CD4-positive, alpha-beta memory T cell (primary cell): ENCODE data around the gene CHMP2B. TPM values are rescaled to one million over a fixed set of nuclear protein-coding genes. Genes with fewer than 3 reads are reported as not detected.

Experiments
- CTCF ChIA-PET: fragments of 350-600 bp; sonication (Branson Sonifier 250); formaldehyde crosslinking; loops from one replicate; lab custom pipeline; 2021; ENCODE audit warnings: inconsistent platforms; ENCODE audit not compliant: partially characterized antibody; lab: Charles Lee
- POLR2A ChIA-PET: fragments of 350-600 bp; sonication (Branson Sonifier 250); formaldehyde crosslinking; loops from one replicate; lab custom pipeline; 2021; ENCODE audit not compliant: partially characterized antibody; lab: Charles Lee
- DNase-seq, 5 donors: peaks; one replicate each; pipeline versions ENCODE4 v3.0.0 to v3.0.0-alpha.2; 2020 to 2022; ENCODE audit warnings: mixed read lengths in 1 of 5
- H3K27ac ChIP-seq: one replicate; pipeline ENCODE4 v1.7.0; 2013; ENCODE audit warnings: low read depth, low read length
- H3K27me3 ChIP-seq: 2 replicates; pipeline ENCODE4 v1.7.0; 2013; ENCODE audit warnings: mild to moderate bottlenecking, low read length, moderate library complexity; ENCODE audit not compliant: insufficient read depth
- H3K36me3 ChIP-seq: 2 replicates; pipeline ENCODE4 v1.7.0; 2013; ENCODE audit warnings: mild to moderate bottlenecking, low read length, moderate library complexity; ENCODE audit not compliant: insufficient read depth
- H3K4me1 ChIP-seq: 2 replicates; pipeline ENCODE4 v1.7.0; 2013; ENCODE audit warnings: mild to moderate bottlenecking, low read length, moderate library complexity; ENCODE audit not compliant: insufficient read depth
- H3K4me3 ChIP-seq, 2 donors: one replicate each; pipeline ENCODE4 v1.7.0; 2013; ENCODE audit warnings: low read length in 2 of 2, mild to moderate bottlenecking in 1 of 2
- H3K9me3 ChIP-seq, 2 donors: one replicate each; pipeline ENCODE4 v1.7.0; 2013; ENCODE audit warnings: low read length in 2 of 2, control low read depth in 1 of 2; ENCODE audit not compliant: control insufficient read depth in 1 of 2
- H3K27ac Mint-ChIP-seq, 7 donors: one replicate each; pipeline ENCODE4 v1.8.0; 2020 to 2021; ENCODE audit warnings: mixed read lengths in 7 of 7, mild to moderate bottlenecking in 6 of 7, inconsistent platforms in 3 of 7, moderate library complexity in 3 of 7
- H3K27me3 Mint-ChIP-seq, 2 donors: one replicate each; pipeline ENCODE4 v1.8.0; 2020 to 2021; ENCODE audit warnings: mixed read lengths in 2 of 2
- H3K36me3 Mint-ChIP-seq, 2 donors: one replicate each; pipeline ENCODE4 v1.8.0; 2020 to 2021; ENCODE audit warnings: mixed read lengths in 2 of 2, inconsistent platforms in 1 of 2, mild to moderate bottlenecking in 1 of 2
- H3K4me1 Mint-ChIP-seq, 4 donors: one replicate each; pipeline ENCODE4 v1.8.0; 2020 to 2021; ENCODE audit warnings: mixed read lengths in 4 of 4, mild to moderate bottlenecking in 1 of 4
- H3K4me3 Mint-ChIP-seq, 8 donors: one replicate each; pipeline ENCODE4 v1.8.0; 2020 to 2021; ENCODE audit warnings: mixed read lengths in 8 of 8, mild to moderate bottlenecking in 7 of 8, moderate library complexity in 6 of 8, inconsistent platforms in 3 of 8
- H3K9me3 Mint-ChIP-seq, 8 donors: one replicate each; pipeline ENCODE4 v1.8.0; 2020 to 2021; ENCODE audit warnings: mixed read lengths in 8 of 8, mild to moderate bottlenecking in 5 of 8, inconsistent platforms in 3 of 8, moderate library complexity in 1 of 8
- intact Hi-C: fragments of 100-400 bp; cut with micrococcal nuclease; formaldehyde crosslinking; loops from one replicate; pipeline ENCODE4 v1.15.1; 2023
- polyA plus RNA-seq, 2 donors: library from polyadenylated mRNA; unstranded; fragments of 300-500 nt; fragmentation: Illumina TruSeq; gene quantifications; one replicate each; pipeline ENCODE4 v1.2.3, GENCODE V29; 2021
- total RNA-seq, 2 experiments: library from RNA; stranded (reverse); gene quantifications; one replicate each; pipeline ENCODE4 v1.2.3, GENCODE V29; 2021

CHMP2B gene
- total and polyA plus RNA-seq, 4 experiments from 2014 or later, result 25.9 to 51.1 (median 39.0) TPM

- CTCF ChIA-PET, result interaction anchor here (1.5 to 1.6 kb wide), 2 partner anchors 32 to 123 kb away, joined by 5 to 6 read pairs; no protein-coding TSS in a partner anchor
- intact Hi-C loops, result loop anchor here (1.0 kb wide), 3 partner anchors 12 to 922 kb away; partner anchors contain the start of genes C3orf38, CGGBP1 and ZNF654
- Mint-ChIP-seq H3K9me3 (peaks cover 0 to 3% (median 0%) of the 10 kb centered on the region in 8 donors), H3K27me3 (peaks cover 2 to 5% of the 10 kb centered on the region in 2 donors), H3K27ac (peak overlapping the region; percentile 96 to 99 (median 98)), H3K36me3 (peaks cover 7 to 18% of the 10 kb centered on the region in 2 donors), H3K4me1 (peaks cover 36 to 61% (median 40%) of the 10 kb centered on the region in 4 donors), H3K4me3 (peak overlapping the region; percentile 97 to 99 (median 98))
- H3K27me3 ChIP-seq, result no peaks in the 10 kb centered on the region
- H3K9me3 ChIP-seq, result no peaks in the 10 kb centered on the region
- H3K36me3 ChIP-seq, result no peaks in the 10 kb centered on the region
- peak overlapping the region; percentile 86 for H3K27ac ChIP-seq
- POLR2A ChIA-PET, result interaction anchor here (1.5 to 2.2 kb wide), 2 partner anchors 831 to 922 kb away, joined by 15 to 16 read pairs; partner anchors contain the start of genes C3orf38, CGGBP1 and ZNF654
- peaks cover 35% of the 10 kb centered on the region for H3K4me1 ChIP-seq
- H3K4me3 ChIP-seq, result peak overlapping the region; percentile 71 to 92
- DNase-seq, result no peak
These were observed 681 bp downstream of the CHMP2B start for GRCh38 chr3:87227835-87228144.

GRCh38 chr3:87228316-87228715, 1.2 kb downstream of the CHMP2B start:
- intact Hi-C loops, result no loop called here
- peaks cover 7 to 18% of the 10 kb centered on the region in 2 donors for H3K36me3 Mint-ChIP-seq
- H3K4me1 Mint-ChIP-seq, result peaks cover 40 to 66% (median 45%) of the 10 kb centered on the region in 4 donors
- POLR2A ChIA-PET, result interaction anchor here (0.7 kb wide), 1 partner anchor 11 kb away, joined by 3 read pairs; no protein-coding TSS in a partner anchor
- H3K27me3 Mint-ChIP-seq, result peaks cover 0 to 1% of the 10 kb centered on the region in 2 donors
- Histone ChIP-seq H3K4me3 (peak overlapping the region in 1 of 2 donors; percentile 92), H3K27ac (no peak overlapping the region), H3K9me3 (no peaks in the 10 kb centered on the region), H3K36me3 (no peaks in the 10 kb centered on the region), H3K27me3 (no peaks in the 10 kb centered on the region), H3K4me1 (peaks cover 35% of the 10 kb centered on the region)
- H3K4me3 Mint-ChIP-seq, result peak overlapping the region; percentile 97 to 99 (median 98)
- H3K9me3 Mint-ChIP-seq, result no peaks in the 10 kb centered on the region
- H3K27ac Mint-ChIP-seq, result peak overlapping the region in 4 of 7 donors; percentile 2 to 99 (median 87)
- CTCF ChIA-PET, result interaction anchor here (1.5 to 1.6 kb wide), 2 partner anchors 31 to 123 kb away, joined by 5 to 6 read pairs; no protein-coding TSS in a partner anchor
- no peak for DNase-seq

GRCh38 chr3:87229113-87229512, 2.0 kb downstream of the CHMP2B start:
- no peak for DNase-seq
- H3K4me1 ChIP-seq, result peaks cover 35% of the 10 kb centered on the region
- peaks cover 7 to 18% of the 10 kb centered on the region in 2 donors for H3K36me3 Mint-ChIP-seq
- H3K4me1 Mint-ChIP-seq, result peaks cover 44 to 70% (median 51%) of the 10 kb centered on the region in 4 donors
- no peak overlapping the region for H3K27ac Mint-ChIP-seq
- CTCF ChIA-PET, result no interaction called here
- H3K4me3 Mint-ChIP-seq, result peak overlapping the region; percentile 51 to 99 (median 98)
- H3K27me3 ChIP-seq, result no peaks in the 10 kb centered on the region
- POLR2A ChIA-PET, result interaction anchor here (0.7 kb wide), 1 partner anchor 10 kb away, joined by 3 read pairs; no protein-coding TSS in a partner anchor
- H3K27me3 Mint-ChIP-seq, result peaks cover 0 to 1% of the 10 kb centered on the region in 2 donors
- intact Hi-C loops, result no loop called here
- no peaks in the 10 kb centered on the region for H3K9me3 ChIP-seq
- no peak overlapping the region for H3K4me3 ChIP-seq
- H3K36me3 ChIP-seq, result no peaks in the 10 kb centered on the region
- H3K27ac ChIP-seq, result no peak overlapping the region
- no peaks in the 10 kb centered on the region for H3K9me3 Mint-ChIP-seq

GRCh38 chr3:87233805-87234204, 6.7 kb downstream of the CHMP2B start:
- no peak for DNase-seq
- Histone ChIP-seq H3K9me3 (no peaks in the 10 kb centered on the region), H3K4me1 (peaks cover 15% of the 10 kb centered on the region), H3K27ac (no peak overlapping the region), H3K36me3 (no peaks in the 10 kb centered on the region), H3K27me3 (no peaks in the 10 kb centered on the region), H3K4me3 (no peak overlapping the region)
- Mint-ChIP-seq H3K27ac (no peak overlapping the region), H3K4me1 (peaks cover 43 to 62% (median 55%) of the 10 kb centered on the region in 4 donors), H3K27me3 (no peaks in the 10 kb centered on the region), H3K36me3 (peaks cover 3 to 15% of the 10 kb centered on the region in 2 donors), H3K9me3 (no peaks in the 10 kb centered on the region), H3K4me3 (no peak overlapping the region)
- CTCF ChIA-PET, result interaction anchor here (1.0 kb wide), 1 partner anchor 27 kb away, joined by 5 read pairs; no protein-coding TSS in a partner anchor
- POLR2A ChIA-PET, result no interaction called here
- intact Hi-C loops, result no loop called here

GRCh38 chr3:87236093-87236492, 9.0 kb downstream of the CHMP2B start:
- H3K4me3 Mint-ChIP-seq, result no peak overlapping the region
- CTCF ChIA-PET, result no interaction called here
- no peaks in the 10 kb centered on the region for H3K36me3 ChIP-seq
- intact Hi-C loops, result no loop called here
- H3K27ac Mint-ChIP-seq, result no peak overlapping the region
- no peaks in the 10 kb centered on the region for H3K9me3 Mint-ChIP-seq
- no peak overlapping the region for H3K4me3 ChIP-seq
- POLR2A ChIA-PET, result no interaction called here
- H3K27me3 ChIP-seq, result no peaks in the 10 kb centered on the region
- no peaks in the 10 kb centered on the region for H3K4me1 ChIP-seq
- H3K4me1 Mint-ChIP-seq, result peaks cover 34 to 56% (median 44%) of the 10 kb centered on the region in 4 donors
- peaks cover 9 to 19% of the 10 kb centered on the region in 2 donors for H3K36me3 Mint-ChIP-seq
- H3K9me3 ChIP-seq, result no peaks in the 10 kb centered on the region
- H3K27ac ChIP-seq, result no peak overlapping the region
- H3K27me3 Mint-ChIP-seq, result no peaks in the 10 kb centered on the region
- no peak for DNase-seq

- H3K27me3 ChIP-seq, result no peaks in the 10 kb centered on the region
- H3K4me3 ChIP-seq, result no peak overlapping the region
- POLR2A ChIA-PET, result no interaction called here
- intact Hi-C loops, result no loop called here
- H3K27ac Mint-ChIP-seq, result no peak overlapping the region
- H3K9me3 ChIP-seq, result no peaks in the 10 kb centered on the region
- no peaks in the 10 kb centered on the region for H3K9me3 Mint-ChIP-seq
- no peak overlapping the region for H3K27ac ChIP-seq
- no peaks in the 10 kb centered on the region for H3K27me3 Mint-ChIP-seq
- no peaks in the 10 kb centered on the region for H3K4me1 ChIP-seq
- peaks cover 8% of the 10 kb centered on the region for H3K36me3 ChIP-seq
- no peak for DNase-seq
- CTCF ChIA-PET, result interaction anchor here (4.3 kb wide), 1 partner anchor 13 kb away, joined by 34 read pairs; no protein-coding TSS in a partner anchor
- H3K4me1 Mint-ChIP-seq, result peaks cover 9 to 21% (median 13%) of the 10 kb centered on the region in 4 donors
- peaks cover 34 to 59% of the 10 kb centered on the region in 2 donors for H3K36me3 Mint-ChIP-seq
- H3K4me3 Mint-ChIP-seq, result no peak overlapping the region
These were observed 19.7 kb downstream of the CHMP2B start for GRCh38 chr3:87246662-87247429.

- Mint-ChIP-seq H3K4me3 (no peak overlapping the region), H3K9me3 (no peaks in the 10 kb centered on the region), H3K27ac (no peak overlapping the region), H3K27me3 (no peaks in the 10 kb centered on the region), H3K36me3 (peaks cover 33 to 61% of the 10 kb centered on the region in 2 donors), H3K4me1 (peaks cover 6 to 17% (median 11%) of the 10 kb centered on the region in 4 donors)
- intact Hi-C loops, result no loop called here
- H3K27me3 ChIP-seq, result no peaks in the 10 kb centered on the region
- H3K9me3 ChIP-seq, result no peaks in the 10 kb centered on the region
- H3K27ac ChIP-seq, result no peak overlapping the region
- POLR2A ChIA-PET, result no interaction called here
- H3K36me3 ChIP-seq, result peaks cover 8% of the 10 kb centered on the region
- DNase-seq, result no peak
- no peak overlapping the region for H3K4me3 ChIP-seq
- no peaks in the 10 kb centered on the region for H3K4me1 ChIP-seq
- CTCF ChIA-PET, result interaction anchor here (4.3 kb wide), 1 partner anchor 12 kb away, joined by 34 read pairs; no protein-coding TSS in a partner anchor
These were observed 20.3 kb downstream of the CHMP2B start for GRCh38 chr3:87247430-87247773.
